Measurements from ENCODE around the gene MMP8.
"Not testable (repeated sequence)": the region's sequence is repeated elsewhere in the genome, so short reads cannot be mapped to it uniquely, and the experiment has no call there.

Gene MMP8

GRCh38 chr11:102724904-102725500 lies at the start of gene MMP8:
Gene MMP8 (minus strand): TSS chr11:102724954. CDS start chr11:102724855, 99 bp downstream.
- DNase-seq = no peak

- no peak for DNase-seq
Observed at GRCh38 chr11:102773386-102773785, 48.6 kb upstream of the MMP8 start.

GRCh38 chr11:102771351-102771750 lies 46.6 kb upstream of the MMP8 start:
- no peak for DNase-seq

GRCh38 chr11:102770191-102770590 lies 45.4 kb upstream of the MMP8 start:
- DNase-seq = no peak

- DNase-seq = no peak
Observed at GRCh38 chr11:102767800-102768199, 43.0 kb upstream of the MMP8 start.

GRCh38 chr11:102763440-102763839 lies 38.7 kb upstream of the MMP8 start:
- DNase-seq = no peak

- no peak for DNase-seq
Observed at GRCh38 chr11:102762361-102762767, 37.6 kb upstream of the MMP8 start.

- DNase-seq = no peak
Observed at GRCh38 chr11:102761646-102762238, 37.0 kb upstream of the MMP8 start.

GRCh38 chr11:102760344-102761035 lies 35.7 kb upstream of the MMP8 start:
- no peak for DNase-seq

- DNase-seq = no peak
Observed at GRCh38 chr11:102757823-102758549, 33.2 kb upstream of the MMP8 start.

- no peak for DNase-seq
Observed at GRCh38 chr11:102753267-102753666, 28.5 kb upstream of the MMP8 start.

GRCh38 chr11:102751673-102752072 lies 26.9 kb upstream of the MMP8 start:
- no peak for DNase-seq

GRCh38 chr11:102749101-102749722 lies 24.5 kb upstream of the MMP8 start:
- no peak for DNase-seq

GRCh38 chr11:102746746-102747578 lies 22.2 kb upstream of the MMP8 start:
- DNase-seq = not testable (repeated sequence)

GRCh38 chr11:102734650-102735049 lies 9.9 kb upstream of the MMP8 start:
- no peak for DNase-seq

- DNase-seq = peak; percentile 75
Observed at GRCh38 chr11:102733232-102733875, 8.6 kb upstream of the MMP8 start.

- DNase-seq = not testable (repeated sequence)
Observed at GRCh38 chr11:102730944-102731343, 6.2 kb upstream of the MMP8 start.

GRCh38 chr11:102729849-102730815 lies 5.4 kb upstream of the MMP8 start:
- DNase-seq = no peak

GRCh38 chr11:102727890-102728289 lies 3.1 kb upstream of the MMP8 start:
- DNase-seq = no peak

GRCh38 chr11:102722821-102723220 lies 1.9 kb downstream of the MMP8 start:
- DNase-seq = no peak

All from activated CD4-positive, alpha-beta T cell treated with anti-CD3 and anti-CD28 coated beads for 48 hours (primary cell).